ENCODE data around the gene ARID4B.
"Not testable (repeated sequence)": the region's sequence is repeated elsewhere in the genome, so short reads cannot be mapped to it uniquely, and the experiment has no call there.

Gene ARID4B

GRCh38 chr1:235275836-235276235 is 52.1 kb downstream of the ARID4B start:
- DNase-seq (ENCODE audit: insufficient read length, low spot score) (no peak), FAIRE-seq (no peak)

- no peak for DNase-seq (ENCODE audit: insufficient read length, low spot score)
- no peak for FAIRE-seq
These were observed 52.8 kb downstream of the ARID4B start for GRCh38 chr1:235275223-235275622.

GRCh38 chr1:235272851-235273250 is 55.1 kb downstream of the ARID4B start:
- no peak for FAIRE-seq

GRCh38 chr1:235270625-235271024 is 57.4 kb downstream of the ARID4B start:
- FAIRE-seq (no peak), DNase-seq (ENCODE audit: insufficient read length, low spot score) (peak; percentile 19)

More at GRCh38 chr1:235272851-235273250, 55.1 kb downstream of the ARID4B start:
- no peak for DNase-seq (ENCODE audit: insufficient read length, low spot score)

GRCh38 chr1:235269990-235270389 is 58.0 kb downstream of the ARID4B start:
- FAIRE-seq; DNase-seq (ENCODE audit: insufficient read length, low spot score): not testable (repeated sequence)

- FAIRE-seq, result no peak
- DNase-seq (ENCODE audit: insufficient read length, low spot score), result no peak
These were observed 59.4 kb downstream of the ARID4B start for GRCh38 chr1:235268379-235269125.

GRCh38 chr1:235266967-235267366 is 61.0 kb downstream of the ARID4B start:
- FAIRE-seq, result no peak

GRCh38 chr1:235266325-235266724 is 61.7 kb downstream of the ARID4B start:
- DNase-seq (ENCODE audit: insufficient read length, low spot score), result no peak
- no peak for FAIRE-seq

More at GRCh38 chr1:235266967-235267366, 61.0 kb downstream of the ARID4B start:
- no peak for DNase-seq (ENCODE audit: insufficient read length, low spot score)

- no peak for DNase-seq (ENCODE audit: insufficient read length, low spot score)
These were observed 62.1 kb downstream of the ARID4B start for GRCh38 chr1:235265900-235266299.

GRCh38 chr1:235264327-235264726 is 63.7 kb downstream of the ARID4B start:
- FAIRE-seq (no peak), DNase-seq (ENCODE audit: insufficient read length, low spot score) (no peak)

More at GRCh38 chr1:235265900-235266299, 62.1 kb downstream of the ARID4B start:
- no peak for FAIRE-seq

- FAIRE-seq (no peak), DNase-seq (ENCODE audit: insufficient read length, low spot score) (no peak)
These were observed 65.4 kb downstream of the ARID4B start for GRCh38 chr1:235262539-235262938.

GRCh38 chr1:235261243-235261642 is 66.7 kb downstream of the ARID4B start:
- no peak for DNase-seq (ENCODE audit: insufficient read length, low spot score)
- FAIRE-seq, result no peak

- DNase-seq (ENCODE audit: insufficient read length, low spot score) (no peak), FAIRE-seq (no peak)
These were observed 68.7 kb downstream of the ARID4B start for GRCh38 chr1:235259133-235259778.

GRCh38 chr1:235258068-235258467 is 69.9 kb downstream of the ARID4B start:
- DNase-seq (ENCODE audit: insufficient read length, low spot score); FAIRE-seq: not testable (repeated sequence)

- FAIRE-seq (no peak), DNase-seq (ENCODE audit: insufficient read length, low spot score) (no peak)
These were observed 73.3 kb downstream of the ARID4B start for GRCh38 chr1:235254721-235255120.

- FAIRE-seq, result no peak
- DNase-seq (ENCODE audit: insufficient read length, low spot score), result peak; percentile 39
These were observed 74.6 kb downstream of the ARID4B start for GRCh38 chr1:235253219-235253962.

GRCh38 chr1:235250430-235250829 is 77.5 kb downstream of the ARID4B start:
- DNase-seq (ENCODE audit: insufficient read length, low spot score) (no peak), FAIRE-seq (no peak)

GRCh38 chr1:235246022-235246948 is 81.7 kb downstream of the ARID4B start:
- DNase-seq (ENCODE audit: insufficient read length, low spot score), result no peak
- FAIRE-seq, result no peak

GRCh38 chr1:235244974-235245592 is 82.9 kb downstream of the ARID4B start:
- DNase-seq (ENCODE audit: insufficient read length, low spot score) (no peak), FAIRE-seq (no peak)

GRCh38 chr1:235240960-235241359 is 87.0 kb downstream of the ARID4B start:
- DNase-seq (ENCODE audit: insufficient read length, low spot score) (no peak), FAIRE-seq (no peak)
